ENCODE results near the gene MYO3B.

DNA sequence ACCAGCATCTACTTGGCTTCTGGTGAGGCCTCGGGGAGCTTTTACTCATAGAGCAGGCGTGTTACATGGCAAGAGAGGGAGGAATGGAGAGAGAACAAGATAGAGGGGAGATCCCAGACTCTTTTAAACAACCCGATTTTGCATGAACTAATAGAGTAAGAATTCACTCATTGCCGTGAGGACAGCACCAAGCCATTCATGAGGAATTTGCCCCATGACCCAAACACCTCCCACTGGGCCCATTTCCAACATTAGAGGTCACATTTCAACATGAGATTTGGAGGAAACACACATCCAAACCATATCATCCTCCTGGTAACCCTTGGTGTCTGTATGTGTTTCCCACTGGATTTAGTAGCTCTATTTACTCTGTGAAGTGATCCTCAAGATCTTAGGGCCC is 287.3 kb downstream of the MYO3B start:
- TF ChIP-seq, protein P1, sequence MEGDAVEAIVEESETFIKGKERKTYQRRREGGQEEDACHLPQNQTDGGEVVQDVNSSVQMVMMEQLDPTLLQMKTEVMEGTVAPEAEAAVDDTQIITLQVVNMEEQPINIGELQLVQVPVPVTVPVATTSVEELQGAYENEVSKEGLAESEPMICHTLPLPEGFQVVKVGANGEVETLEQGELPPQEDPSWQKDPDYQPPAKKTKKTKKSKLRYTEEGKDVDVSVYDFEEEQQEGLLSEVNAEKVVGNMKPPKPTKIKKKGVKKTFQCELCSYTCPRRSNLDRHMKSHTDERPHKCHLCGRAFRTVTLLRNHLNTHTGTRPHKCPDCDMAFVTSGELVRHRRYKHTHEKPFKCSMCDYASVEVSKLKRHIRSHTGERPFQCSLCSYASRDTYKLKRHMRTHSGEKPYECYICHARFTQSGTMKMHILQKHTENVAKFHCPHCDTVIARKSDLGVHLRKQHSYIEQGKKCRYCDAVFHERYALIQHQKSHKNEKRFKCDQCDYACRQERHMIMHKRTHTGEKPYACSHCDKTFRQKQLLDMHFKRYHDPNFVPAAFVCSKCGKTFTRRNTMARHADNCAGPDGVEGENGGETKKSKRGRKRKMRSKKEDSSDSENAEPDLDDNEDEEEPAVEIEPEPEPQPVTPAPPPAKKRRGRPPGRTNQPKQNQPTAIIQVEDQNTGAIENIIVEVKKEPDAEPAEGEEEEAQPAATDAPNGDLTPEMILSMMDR (conservative IDR thresholded peaks at IDR 0.05) = no peak
- TF ChIP-seq ZFX (IDR thresholded peaks at IDR 0.05) = no peak
